GM23338 (cell line): Measurements from ENCODE around the gene TMEM174. TPM values are rescaled to one million over a fixed set of nuclear protein-coding genes. Genes with fewer than 3 reads are reported as not detected.
A peak's percentile ranks its signal among the peaks of the same experiment; 100 is the strongest.

Experiments
- ATAC-seq: fragments of 200-7000 bp; cut with Tn5 transposase; 3 replicates; pipeline ENCODE4 v1.9.1; 2020
- DNase-seq: peaks from one replicate; pipeline ENCODE4 v3.0.0-alpha.2; 2015; ENCODE audit warnings: low spot score
- H2AFZ ChIP-seq: fragments of 200-600 bp; sonication (generic); 2 replicates; pipeline ENCODE4 v1.8.0; 2016; ENCODE audit warnings: antibody characterized with exemption, mild to moderate bottlenecking, moderate library complexity
- H3F3A ChIP-seq: fragments of 200-600 bp; sonication (generic); replicated peaks from 2 replicates; pipeline ENCODE4 v1.8.0; 2017; ENCODE audit warnings: antibody characterized with exemption, mixed run types, low read depth
- H3K27ac ChIP-seq: fragments of 200-600 bp; sonication (generic); 2 replicates; pipeline ENCODE4 v1.6.1; 2016; ENCODE audit warnings: low read depth
- H3K27me3 ChIP-seq: fragments of 200-600 bp; sonication (generic); 2 replicates; pipeline ENCODE4 v1.8.0; 2016; ENCODE audit warnings: mild to moderate bottlenecking, mixed run types, moderate library complexity; ENCODE audit not compliant: insufficient read depth
- H3K36me3 ChIP-seq: fragments of 200-600 bp; sonication (generic); 2 replicates; pipeline ENCODE4 v1.8.0; 2016; ENCODE audit warnings: mild to moderate bottlenecking; ENCODE audit not compliant: insufficient read depth
- H3K4me1 ChIP-seq: fragments of 200-600 bp; sonication (generic); 2 replicates; pipeline ENCODE4 v1.8.0; 2016; ENCODE audit warnings: mild to moderate bottlenecking, moderate library complexity; ENCODE audit not compliant: insufficient read depth
- H3K4me2 ChIP-seq: fragments of 200-600 bp; sonication (generic); 2 replicates; pipeline ENCODE4 v1.7.1; 2017; ENCODE audit warnings: mixed run types
- H3K4me3 ChIP-seq: fragments of 200-600 bp; sonication (generic); 2 replicates; pipeline ENCODE4 v1.6.1; 2016; ENCODE audit warnings: mixed run types
- H3K79me2 ChIP-seq: fragments of 200-600 bp; sonication (generic); replicated peaks from 2 replicates; pipeline ENCODE4 v1.8.0; 2017; ENCODE audit warnings: mild to moderate bottlenecking; ENCODE audit not compliant: insufficient read depth
- H3K9me2 ChIP-seq: fragments of 200-600 bp; sonication (generic); 2 replicates; pipeline ENCODE4 v1.8.0; 2017; ENCODE audit not compliant: insufficient read depth
- H4K20me1 ChIP-seq: fragments of 200-600 bp; sonication (generic); replicated peaks from 2 replicates; pipeline ENCODE4 v1.8.0; 2017; ENCODE audit warnings: mild to moderate bottlenecking; ENCODE audit not compliant: insufficient read depth
- H3K27ac Mint-ChIP-seq: 2 replicates; pipeline ENCODE4 v1.8.0; 2020; ENCODE audit warnings: inconsistent platforms, mild to moderate bottlenecking, moderate library complexity, mixed read lengths
- H3K27me3 Mint-ChIP-seq: 3 replicates; pipeline ENCODE4 v1.8.0; 2022; ENCODE audit warnings: low read depth, mild to moderate bottlenecking, moderate library complexity, mixed read lengths, inconsistent platforms; ENCODE audit not compliant: insufficient read depth, poor library complexity
- H3K36me3 Mint-ChIP-seq: 3 replicates; pipeline ENCODE4 v1.8.0; 2021; ENCODE audit warnings: low read depth, mild to moderate bottlenecking, inconsistent platforms, moderate library complexity, mixed read lengths
- H3K4me1 Mint-ChIP-seq: 3 replicates; pipeline ENCODE4 v1.8.0; 2020; ENCODE audit warnings: mild to moderate bottlenecking, inconsistent platforms, mixed read lengths
- H3K4me3 Mint-ChIP-seq: 3 replicates; pipeline ENCODE4 v1.8.0; 2021; ENCODE audit warnings: moderate library complexity, mild to moderate bottlenecking, inconsistent platforms, mixed read lengths
- H3K9me3 Mint-ChIP-seq: 3 replicates; pipeline ENCODE4 v1.8.0; 2020; ENCODE audit warnings: moderate library complexity, mild to moderate bottlenecking, inconsistent platforms, mixed read lengths
- CREB1 ChIP-seq: fragments of 250-450 bp; sonication (Bioruptor Pico); IDR thresholded peaks from 2 replicates; pipeline ENCODE4 v1.5.0; 2020; ENCODE audit warnings: low read depth, mild to moderate bottlenecking, moderate library complexity
- CTCF ChIP-seq, 2 experiments: fragments of 200-600 bp in 1 of 2; sonication (generic) in 1 of 2; conservative IDR thresholded peaks; 2 replicates each; pipeline versions ENCODE4 v1.5.1 to v1.6.1; 2016 to 2017; ENCODE audit warnings: antibody characterized with exemption in 2 of 2, low read depth in 2 of 2, mild to moderate bottlenecking in 2 of 2, moderate library complexity in 1 of 2
- REST ChIP-seq: IDR thresholded peaks from one replicate; pipeline ENCODE4 v1.6.1; 2018; ENCODE audit warnings: antibody characterized with exemption; ENCODE audit not compliant: unreplicated experiment
- polyA plus RNA-seq: library from polyadenylated mRNA; unstranded; fragments of >200 nt; fragmentation: Nextera tagmentation; extraction: Ambion mirVana; gene quantifications from 2 replicates; pipeline ENCODE4 v1.2.1, GENCODE V29; 2016
- total RNA-seq: library from RNA; depleted of rRNA; stranded (reverse); fragments of >200 nt; shearing (Covaris generic); gene quantifications from 2 replicates; pipeline ENCODE4 v1.2.3, GENCODE V29; 2014

TMEM174 gene
- total and polyA plus RNA-seq, 2 experiments from 2014 or later = not detected

- TF ChIP-seq REST (no peak), CTCF (conservative IDR thresholded peaks at IDR 0.05; ENCODE audit: low read depth in 2 of 2) (no peak), CREB1 (no peak)
Observed at GRCh38 chr5:73135021-73135420, 38.0 kb upstream of the TMEM174 start (continued).

GRCh38 chr5:73135429-73136054 is 37.5 kb upstream of the TMEM174 start:
- H3K79me2 ChIP-seq = no peaks in the 10 kb centered on the region
- H3K9me2 ChIP-seq = peaks cover 6% of the 10 kb centered on the region; the same call in 1 of the 2 replicates
- H3K9me3 Mint-ChIP-seq = no peaks in the 10 kb centered on the region
- H3K27me3 Mint-ChIP-seq = peaks cover 12% of the 10 kb centered on the region
- no peaks in the 10 kb centered on the region for H3K27me3 ChIP-seq
- no peak overlapping the region; the same call in 2 of the 3 replicates for H3K4me3 Mint-ChIP-seq
- H4K20me1 ChIP-seq = no peaks in the 10 kb centered on the region
- H3K36me3 Mint-ChIP-seq = no peaks in the 10 kb centered on the region
- TF ChIP-seq REST = no peak
- TF ChIP-seq CTCF (conservative IDR thresholded peaks at IDR 0.05; ENCODE audit: low read depth in 2 of 2) = peak; percentile 29 to 43; a peak in 3 of 4 replicates
- DNase-seq = peak; percentile 71
- H3K4me1 ChIP-seq = peaks cover 10% of the 10 kb centered on the region
- H3F3A ChIP-seq = no peaks in the 10 kb centered on the region
- H3K4me1 Mint-ChIP-seq = peaks cover 25% of the 10 kb centered on the region
- H3K27ac Mint-ChIP-seq = no peak overlapping the region
- H3K4me2 ChIP-seq = no peak overlapping the region
- H3K27ac ChIP-seq = no peak overlapping the region
- H3K36me3 ChIP-seq = no peaks in the 10 kb centered on the region
- peak overlapping the region; percentile 94; the same call in 1 of the 2 replicates for H2AFZ ChIP-seq
- peak; percentile 76 for ATAC-seq
- no peak overlapping the region for H3K4me3 ChIP-seq
